GM21528 (cell line): ENCODE results near the gene ALCAM.

Experiments
- ATAC-seq: cut with Tn5 transposase; IDR thresholded peaks from one replicate; pipeline ENCODE4 v1.9.1; 2021; ENCODE audit warnings: mild to moderate bottlenecking, moderate library complexity; ENCODE audit not compliant: unreplicated experiment, low FRiP score

Gene ALCAM

GRCh38 chr3:105466495-105467404, 100.0 kb downstream of the ALCAM start:
- ATAC-seq: no peak

- ATAC-seq: no peak
Measured at GRCh38 chr3:105470851-105471250, 104.1 kb downstream of the ALCAM start.

- peak; percentile 67 for ATAC-seq
Measured at GRCh38 chr3:105473521-105474223, 107.0 kb downstream of the ALCAM start.

- no peak for ATAC-seq
Measured at GRCh38 chr3:105480768-105481167, 114.1 kb downstream of the ALCAM start.

GRCh38 chr3:105483476-105483875, 116.8 kb downstream of the ALCAM start:
- ATAC-seq: no peak

GRCh38 chr3:105490045-105490444, 123.3 kb downstream of the ALCAM start:
- no peak for ATAC-seq

GRCh38 chr3:105493305-105493892, 126.7 kb downstream of the ALCAM start:
- no peak for ATAC-seq

GRCh38 chr3:105495021-105495420, 128.3 kb downstream of the ALCAM start:
- no peak for ATAC-seq

GRCh38 chr3:105496343-105496742, 129.6 kb downstream of the ALCAM start:
- ATAC-seq: no peak

GRCh38 chr3:105497386-105497785, 130.7 kb downstream of the ALCAM start:
- ATAC-seq: no peak

GRCh38 chr3:105499961-105500360, 133.3 kb downstream of the ALCAM start:
- ATAC-seq: no peak

GRCh38 chr3:105502333-105502732, 135.6 kb downstream of the ALCAM start:
- ATAC-seq: no peak

GRCh38 chr3:105503191-105503593, 136.5 kb downstream of the ALCAM start:
- ATAC-seq: no peak

- no peak for ATAC-seq
Measured at GRCh38 chr3:105504440-105504951, 137.8 kb downstream of the ALCAM start.

- no peak for ATAC-seq
Measured at GRCh38 chr3:105505170-105505569, 138.5 kb downstream of the ALCAM start.

- ATAC-seq: no peak
Measured at GRCh38 chr3:105511031-105511430, 144.3 kb downstream of the ALCAM start.

GRCh38 chr3:105512061-105512460, 145.4 kb downstream of the ALCAM start:
- ATAC-seq: no peak

- no peak for ATAC-seq
Measured at GRCh38 chr3:105513042-105513441, 146.3 kb downstream of the ALCAM start.

- no peak for ATAC-seq
Measured at GRCh38 chr3:105513886-105514285, 147.2 kb downstream of the ALCAM start.

- no peak for ATAC-seq
Measured at GRCh38 chr3:105515372-105515771, 148.7 kb downstream of the ALCAM start.

- ATAC-seq: no peak
Measured at GRCh38 chr3:105516972-105517371, 150.3 kb downstream of the ALCAM start.
